Stimulated activated CD4-positive, alpha-beta T cell treated with anti-CD3 and anti-CD28 coated beads, Interleukin-4, amount 100 ng/mL, for 1 hour (primary cell): Measurements from ENCODE around the gene PDE4D.

ENCODE experiments used
- DNase-seq: peaks from one replicate; pipeline ENCODE4 v3.0.0-alpha.2; 2020

PDE4D gene

GRCh38 chr5:59648949-59649921 is 244.3 kb downstream of the PDE4D start:
- no peak for DNase-seq

DNA sequence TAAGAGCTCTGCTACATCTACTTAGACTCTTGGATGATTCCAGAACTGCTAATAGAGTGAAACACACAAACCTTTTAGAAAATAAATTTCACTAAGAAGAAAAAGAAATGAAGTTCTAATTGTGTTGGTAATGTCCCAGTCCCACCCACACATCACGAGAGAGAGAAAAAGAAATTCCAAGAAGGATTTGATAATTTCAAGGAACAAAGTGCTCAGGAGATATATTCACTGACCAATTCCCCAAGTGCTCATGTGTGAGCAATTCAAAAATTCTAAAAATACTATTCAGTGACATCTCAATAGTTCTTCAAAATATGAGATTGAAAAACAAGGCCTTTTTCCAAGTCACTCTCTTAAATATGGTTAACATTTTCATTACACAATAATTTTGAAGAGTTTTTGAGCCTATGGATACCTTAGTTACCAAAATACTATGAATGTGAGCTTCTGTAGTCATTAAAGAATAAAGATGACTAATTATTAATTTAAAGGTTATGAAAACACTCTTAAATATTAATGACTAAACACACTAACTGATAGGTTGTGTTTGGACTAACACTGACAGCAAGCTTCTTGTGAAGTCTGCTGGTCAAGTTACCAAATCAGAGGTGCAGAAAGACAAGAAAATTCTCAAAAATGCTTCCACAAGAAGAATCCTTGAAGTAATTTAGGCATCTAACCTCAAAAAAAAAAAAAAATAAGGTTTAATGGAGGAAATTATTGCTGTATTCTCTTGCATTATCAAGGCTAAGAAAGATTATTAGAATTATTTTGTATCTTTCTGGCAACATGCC is 245.3 kb downstream of the PDE4D start:
- DNase-seq: no peak

- DNase-seq: no peak
Observed at GRCh38 chr5:59645380-59645779, 248.1 kb downstream of the PDE4D start.

DNA sequence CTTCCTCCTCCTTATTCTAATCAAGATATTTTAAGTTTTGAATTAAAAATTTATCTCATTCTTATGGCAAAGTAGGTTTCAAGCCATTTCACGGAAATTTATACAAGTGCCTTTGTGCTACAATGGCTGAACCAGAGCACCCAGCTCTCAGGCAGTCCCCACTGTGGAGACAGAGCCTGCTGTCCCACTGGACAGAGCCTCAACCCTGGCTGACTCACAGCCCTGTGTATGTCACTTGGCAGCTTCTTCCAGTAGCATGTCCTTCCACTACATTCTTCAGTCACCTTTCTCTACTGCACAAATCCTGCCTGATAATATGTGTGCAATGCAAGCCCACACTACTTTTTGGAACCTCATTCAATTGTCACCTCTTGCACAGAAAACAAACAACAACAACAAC is 253.1 kb downstream of the PDE4D start:
- DNase-seq: no peak

DNA sequence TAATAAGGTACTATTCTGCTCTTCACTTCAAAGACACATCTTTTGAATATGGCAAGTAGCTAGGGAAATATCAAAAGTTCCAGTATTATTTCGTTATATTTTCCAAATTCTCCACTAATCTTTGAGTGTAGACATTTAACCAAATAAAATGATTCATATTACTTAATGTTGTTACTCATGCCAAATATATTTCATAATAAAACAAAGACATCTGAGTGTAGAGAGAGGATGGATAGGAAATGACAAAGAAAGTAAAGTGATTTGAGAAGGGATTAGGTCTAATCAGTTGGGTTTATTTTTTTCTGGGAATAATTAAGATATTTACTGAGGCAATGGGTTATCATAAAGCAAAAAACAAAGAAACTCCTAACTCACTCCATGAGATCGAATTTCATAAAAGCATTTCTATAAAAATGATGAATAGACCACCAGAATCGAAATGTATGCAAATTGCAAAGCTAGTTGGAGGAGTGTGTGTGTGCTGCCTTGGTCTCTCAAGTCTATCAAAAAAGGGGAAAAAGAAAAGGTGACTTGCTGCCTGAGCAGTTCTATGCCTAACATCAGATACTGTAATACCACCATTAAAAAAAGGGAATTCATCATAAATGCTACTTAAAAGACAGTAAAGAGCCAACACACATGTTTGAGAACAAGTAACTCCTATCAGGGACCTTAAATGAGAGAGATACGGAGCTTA is 255.5 kb downstream of the PDE4D start:
- no peak for DNase-seq

DNA sequence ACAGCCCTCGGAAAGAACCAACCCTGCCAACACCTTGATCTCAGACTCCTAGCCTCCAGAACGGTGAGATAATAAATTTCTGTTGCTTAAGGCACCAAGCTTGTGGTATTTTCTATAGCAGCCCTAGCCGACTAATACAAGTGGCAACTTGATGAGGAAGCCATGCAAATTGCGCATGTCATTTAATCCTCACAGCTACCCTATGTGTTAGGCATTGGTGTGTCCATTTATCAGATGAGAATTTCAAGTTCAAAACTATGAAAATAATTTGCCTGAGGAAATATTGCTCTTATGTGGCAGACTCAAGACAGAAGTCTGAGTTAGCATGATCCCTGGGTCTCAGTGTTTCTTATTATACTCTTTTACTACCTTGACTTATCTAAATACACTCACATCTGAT is 264.0 kb downstream of the PDE4D start:
- no peak for DNase-seq

DNA sequence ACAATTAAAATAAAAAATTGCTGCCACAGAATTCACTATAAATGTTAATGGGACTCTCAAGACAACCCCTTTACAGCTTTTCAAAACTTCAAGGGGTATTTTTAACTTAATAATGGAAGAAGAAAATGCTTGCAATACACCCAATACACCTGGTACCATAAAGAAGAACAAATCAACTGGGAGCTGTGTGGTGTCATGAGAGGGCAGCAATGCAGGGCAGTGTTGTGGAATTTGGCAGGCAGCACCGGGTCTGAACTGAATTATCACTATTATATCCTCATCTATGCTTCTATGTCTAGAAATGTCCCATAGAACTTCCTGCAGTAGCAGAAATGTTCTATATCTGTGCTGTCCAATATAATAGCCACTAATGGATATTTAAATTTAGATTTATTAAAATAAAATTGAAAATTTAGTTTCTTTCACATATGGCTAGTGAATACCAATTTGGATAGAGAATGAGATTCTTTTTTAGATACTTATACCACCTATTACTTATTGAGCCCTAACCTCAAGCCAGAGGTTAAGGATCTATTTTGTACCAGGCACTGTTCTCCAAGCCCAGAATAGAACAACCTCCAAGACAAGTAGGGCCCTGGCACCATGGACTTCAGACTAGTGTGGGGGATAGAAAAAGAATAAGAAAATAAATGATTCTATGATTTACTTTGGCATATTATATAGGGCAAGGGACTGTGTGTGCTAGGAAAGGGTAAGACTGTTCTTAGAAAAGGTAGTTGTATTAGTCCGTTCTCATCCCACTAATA is 265.3 kb downstream of the PDE4D start:
- DNase-seq: no peak

- DNase-seq: no peak
Observed at GRCh38 chr5:59624898-59625297, 268.6 kb downstream of the PDE4D start.

DNA sequence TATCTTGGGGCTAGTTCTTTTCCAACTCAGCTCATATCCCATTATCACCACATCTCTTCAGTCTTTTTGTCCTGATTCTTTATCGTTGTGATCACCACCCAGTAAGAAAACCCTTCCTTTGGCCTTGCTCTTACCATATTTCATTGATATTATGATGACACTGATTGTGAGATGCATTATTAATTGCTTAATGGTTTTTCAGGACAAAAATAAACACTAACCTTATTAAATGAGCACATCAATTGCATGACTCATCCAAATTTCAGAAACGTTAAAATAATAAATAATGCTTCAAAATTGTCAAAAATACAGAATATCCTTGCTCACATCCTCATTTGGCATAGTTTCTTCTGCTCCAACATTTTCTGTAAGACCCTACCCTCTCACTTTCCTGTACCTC is 270.7 kb downstream of the PDE4D start:
- no peak for DNase-seq

GRCh38 chr5:59621477-59621876 is 272.0 kb downstream of the PDE4D start:
- DNase-seq: no peak

DNA sequence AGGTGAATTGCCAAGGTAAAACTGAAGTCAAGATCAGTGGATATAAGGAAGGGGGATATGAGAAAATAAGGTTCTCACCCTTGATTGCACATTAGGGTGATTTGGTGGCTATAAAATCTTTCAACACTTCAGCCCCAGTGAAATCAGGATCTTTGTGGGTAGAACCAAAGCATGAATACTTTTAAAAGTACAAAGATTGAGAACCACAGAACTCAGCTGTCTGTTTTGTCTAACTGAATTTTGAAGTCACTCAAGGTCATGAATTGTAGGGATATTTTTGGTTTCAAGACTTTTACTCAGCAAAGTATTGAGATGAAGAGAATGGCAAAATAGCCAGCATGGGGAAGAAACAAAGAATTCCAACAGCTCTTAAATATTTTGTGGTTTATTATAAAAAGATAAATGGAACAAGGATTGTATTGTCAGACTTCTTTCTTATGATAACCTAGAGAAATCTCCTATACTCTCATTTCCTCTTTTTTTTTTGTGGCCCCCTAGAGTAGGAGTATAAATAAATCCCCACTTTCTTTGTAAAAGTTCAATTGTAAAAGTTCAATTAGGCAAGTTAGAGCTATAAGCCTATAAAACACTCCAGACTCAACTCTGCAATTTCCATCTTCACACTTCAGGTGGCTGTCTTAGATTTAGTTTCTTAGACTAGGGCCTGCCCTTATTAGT is 272.9 kb downstream of the PDE4D start:
- no peak for DNase-seq

GRCh38 chr5:59618644-59619043 is 274.9 kb downstream of the PDE4D start:
- no peak for DNase-seq

- no peak for DNase-seq
Observed at GRCh38 chr5:59617186-59617771, 276.2 kb downstream of the PDE4D start.

DNA sequence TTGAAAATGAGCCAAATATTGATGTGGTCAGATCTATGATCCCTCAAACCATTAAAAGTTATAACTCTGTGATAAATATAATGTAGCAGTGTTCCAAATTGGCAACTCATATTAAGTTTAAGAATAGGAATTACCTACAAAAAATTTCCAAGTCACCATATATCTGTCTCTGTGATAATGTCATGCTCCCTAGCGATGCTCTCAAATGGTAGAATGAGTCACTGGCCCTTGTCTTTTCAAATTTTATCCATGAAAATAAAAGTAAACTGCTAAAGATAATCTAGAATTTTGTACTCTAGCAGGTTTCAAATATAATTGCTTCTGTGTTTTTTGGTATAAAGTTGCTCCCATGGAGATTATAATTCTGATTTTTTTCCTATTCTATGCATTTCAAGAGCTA is 277.1 kb downstream of the PDE4D start:
- DNase-seq: no peak

- no peak for DNase-seq
Observed at GRCh38 chr5:59615272-59615671, 278.3 kb downstream of the PDE4D start.

DNA sequence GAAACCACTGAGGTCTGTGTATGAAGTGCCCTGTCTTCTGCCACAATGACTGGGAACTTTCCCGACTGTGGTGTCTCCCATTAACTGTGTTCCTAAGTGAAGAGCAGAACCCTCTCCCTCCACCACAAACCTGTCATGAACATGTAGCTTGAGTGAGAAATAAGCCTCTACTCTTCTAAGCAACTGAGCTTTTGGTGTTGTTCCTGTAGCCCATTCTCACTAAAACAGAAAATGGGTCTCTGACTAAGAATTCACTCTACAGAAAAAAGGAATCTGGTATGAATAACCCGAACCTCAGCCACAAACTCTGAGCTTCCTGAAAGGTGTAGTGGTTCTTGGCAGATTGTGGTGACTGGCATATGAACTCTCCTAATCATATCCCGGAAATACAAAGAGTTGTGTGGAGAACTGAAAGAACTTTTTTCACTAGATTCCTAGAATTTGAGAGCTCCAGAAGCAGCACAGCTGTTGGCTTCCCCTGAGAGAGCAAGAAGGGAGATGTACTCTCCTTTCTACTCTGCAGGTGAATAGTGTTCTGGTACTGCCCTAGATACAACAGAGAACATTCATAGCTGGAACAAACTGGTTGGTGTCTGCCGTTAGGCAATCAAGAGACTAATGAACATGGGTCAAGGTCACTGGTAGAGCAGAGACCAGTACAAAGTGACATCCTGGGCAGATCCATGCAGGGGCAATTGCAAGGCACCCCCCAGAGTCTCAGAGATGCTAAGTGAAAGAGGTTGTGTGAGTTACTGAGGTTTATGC is 283.8 kb downstream of the PDE4D start:
- no peak for DNase-seq

DNA sequence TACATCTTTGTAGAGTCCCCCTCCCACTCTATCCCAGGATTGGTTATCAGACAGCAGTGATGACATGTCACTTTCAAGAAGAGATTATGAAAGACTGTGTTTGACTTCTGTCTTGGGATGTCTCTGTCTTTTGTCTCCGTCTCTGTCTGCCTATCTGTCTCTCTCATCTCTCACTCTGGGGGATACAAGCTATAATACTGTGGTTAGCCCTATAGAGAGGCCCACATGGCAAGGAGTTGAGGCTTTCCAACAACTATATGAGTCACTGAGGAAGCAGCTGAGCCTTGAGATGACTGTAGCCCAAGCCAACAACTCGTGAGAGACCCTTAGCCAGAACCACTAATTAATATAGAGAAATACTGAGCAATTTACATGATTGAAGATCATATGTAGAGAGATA is 284.8 kb downstream of the PDE4D start:
- no peak for DNase-seq

GRCh38 chr5:59607138-59607765 is 286.3 kb downstream of the PDE4D start:
- DNase-seq: no peak

GRCh38 chr5:59605915-59606314 is 287.6 kb downstream of the PDE4D start:
- DNase-seq: no peak

GRCh38 chr5:59604111-59604510 is 289.4 kb downstream of the PDE4D start:
- no peak for DNase-seq
